Trophoblast cell (in vitro differentiated cells and primary cell): ENCODE data around the gene PADI1.

ENCODE experiments used
- DNase-seq, 2 donors: peaks; one replicate each; pipeline ENCODE4 v3.0.0-alpha.2; 2016
- H2AFZ ChIP-seq: 2 replicates; pipeline ENCODE4 v1.6.1; 2013; ENCODE audit warnings: low read length, moderate library complexity, mild to moderate bottlenecking; ENCODE audit not compliant: insufficient read depth, poor library complexity
- H2AK5ac ChIP-seq: 2 replicates; pipeline ENCODE4 v1.6.1; 2013; ENCODE audit warnings: mild to moderate bottlenecking, low read length
- H2BK120ac ChIP-seq: 2 replicates; pipeline ENCODE4 v1.6.1; 2013; ENCODE audit warnings: low read length, mild to moderate bottlenecking, moderate library complexity; ENCODE audit not compliant: insufficient read depth, poor library complexity
- H2BK12ac ChIP-seq: 2 replicates; pipeline ENCODE4 v1.6.1; 2013; ENCODE audit warnings: mild to moderate bottlenecking, low read length, moderate library complexity
- H2BK5ac ChIP-seq: 2 replicates; pipeline ENCODE4 v1.6.1; 2013; ENCODE audit warnings: low read length, low read depth, moderate library complexity, mild to moderate bottlenecking; ENCODE audit not compliant: poor library complexity
- H3K14ac ChIP-seq: 2 replicates; pipeline ENCODE4 v1.6.1; 2013; ENCODE audit warnings: mild to moderate bottlenecking, low read length
- H3K18ac ChIP-seq: 2 replicates; pipeline ENCODE4 v1.6.1; 2013; ENCODE audit warnings: mild to moderate bottlenecking, low read length
- H3K23ac ChIP-seq: 2 replicates; pipeline ENCODE4 v1.6.1; 2013; ENCODE audit warnings: low read length
- H3K27ac ChIP-seq: 2 replicates; pipeline ENCODE4 v1.5.1; 2013; ENCODE audit warnings: low read depth, mild to moderate bottlenecking, inconsistent platforms, low read length, moderate library complexity
- H3K27me3 ChIP-seq: 2 replicates; pipeline ENCODE4 v1.6.1; 2013; ENCODE audit warnings: inconsistent platforms, mild to moderate bottlenecking, low read length, moderate library complexity; ENCODE audit not compliant: insufficient read depth
- H3K36me3 ChIP-seq, 2 experiments: 1 replicate in 1 of 2; 2 replicates in 1 of 2; pipeline ENCODE4 v1.6.1; 2013; ENCODE audit warnings: low read length in 2 of 2, mild to moderate bottlenecking in 2 of 2, moderate library complexity in 1 of 2; ENCODE audit not compliant: insufficient read depth in 2 of 2, control insufficient read depth in 1 of 2
- H3K4ac ChIP-seq: 2 replicates; pipeline ENCODE4 v1.6.1; 2013; ENCODE audit warnings: low read depth, mild to moderate bottlenecking, low read length, moderate library complexity
- H3K4me1 ChIP-seq, 2 experiments: 1 replicate in 1 of 2; 2 replicates in 1 of 2; pipeline ENCODE4 v1.6.1; 2013; ENCODE audit warnings: low read length in 2 of 2, mild to moderate bottlenecking in 2 of 2, moderate library complexity in 1 of 2; ENCODE audit not compliant: insufficient read depth in 2 of 2, control insufficient read depth in 1 of 2
- H3K4me2 ChIP-seq: 2 replicates; pipeline ENCODE4 v1.6.1; 2013; ENCODE audit warnings: inconsistent platforms, mild to moderate bottlenecking, low read length, moderate library complexity
- H3K4me3 ChIP-seq: 2 replicates; pipeline ENCODE4 v1.5.1; 2013; ENCODE audit warnings: mild to moderate bottlenecking, low read depth, low read length, inconsistent platforms
- H3K79me1 ChIP-seq: one replicate; pipeline ENCODE4 v1.6.1; 2013; ENCODE audit warnings: low read length
- H3K79me2 ChIP-seq: 2 replicates; pipeline ENCODE4 v1.6.1; 2013; ENCODE audit warnings: low read length, mild to moderate bottlenecking; ENCODE audit not compliant: control insufficient read depth, insufficient read depth, poor library complexity
- H3K9ac ChIP-seq: 2 replicates; pipeline ENCODE4 v1.6.1; 2013; ENCODE audit warnings: mild to moderate bottlenecking, low read length
- H3K9me3 ChIP-seq: 2 replicates; pipeline ENCODE4 v1.6.1; 2013; ENCODE audit warnings: low read depth, mild to moderate bottlenecking, control low read depth, inconsistent platforms, low read length; ENCODE audit not compliant: insufficient read depth
- H4K12ac ChIP-seq: 2 replicates; pipeline ENCODE4 v1.6.1; 2013; ENCODE audit warnings: low read depth, mild to moderate bottlenecking, low read length, moderate library complexity
- H4K8ac ChIP-seq: 2 replicates; pipeline ENCODE4 v1.6.1; 2013; ENCODE audit warnings: low read depth, mild to moderate bottlenecking, low read length, moderate library complexity
- H4K91ac ChIP-seq: one replicate; pipeline ENCODE4 v1.6.1; 2013; ENCODE audit warnings: low read depth, mild to moderate bottlenecking, low read length, moderate library complexity
- WGBS: extraction: QIAGEN DNeasy Blood & Tissue Kit; methylation state at CpG from one replicate; pipeline ENCODE4 v1.1.7; 2013; ENCODE audit warnings: missing lambda C conversion rate; ENCODE audit not compliant: insufficient read length, insufficient coverage; ENCODE audit errors: extremely low coverage; 5-methylcytosine and 5-hydroxymethylcytosine counted together

Gene PADI1

DNA sequence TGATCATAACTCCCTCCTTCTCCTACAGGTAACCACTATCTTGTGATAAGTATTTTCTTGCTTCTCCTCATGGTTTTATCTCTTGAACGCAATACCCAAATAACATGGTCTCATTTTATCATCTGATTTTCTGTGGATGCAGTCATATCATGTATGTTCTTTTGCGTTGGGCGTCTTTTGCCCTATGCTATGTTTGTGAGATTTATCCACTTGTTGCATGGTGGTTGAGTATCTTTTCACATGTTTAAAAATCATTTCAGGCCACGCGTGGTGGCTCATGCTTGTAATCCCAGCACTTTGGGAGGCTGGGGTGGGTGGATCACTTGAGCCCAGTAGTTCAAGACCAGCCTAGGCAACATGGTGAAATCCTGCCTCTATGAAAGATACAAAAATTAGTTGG is 59.5 kb downstream of the PADI1 start:
- Histone ChIP-seq H2BK5ac (no peak overlapping the region), H3K9ac (no peak overlapping the region), H2BK12ac (no peak overlapping the region), H3K36me3 (no peaks in the 10 kb centered on the region), H3K18ac (no peak overlapping the region), H3K9me3 (no peaks in the 10 kb centered on the region), H3K23ac (no peak overlapping the region), H3K4me1 (peaks cover 0 to 4% of the 10 kb centered on the region in 2 experiments), H2AK5ac (no peak overlapping the region), H3K4me3 (no peak overlapping the region), H4K8ac (no peak overlapping the region), H4K12ac (no peak overlapping the region), H2AFZ (no peak overlapping the region), H4K91ac (no peak overlapping the region), H2BK120ac (no peak overlapping the region), H3K79me2 (no peaks in the 10 kb centered on the region), H3K27ac (no peak overlapping the region), H3K14ac (no peak overlapping the region), H3K4me2 (no peak overlapping the region), H3K79me1 (no peaks in the 10 kb centered on the region), H3K27me3 (no peaks in the 10 kb centered on the region), H3K4ac (no peak overlapping the region)
- no peak for DNase-seq
- WGBS: no CpG with 5 or more reads among the region's 5 CpGs

DNA sequence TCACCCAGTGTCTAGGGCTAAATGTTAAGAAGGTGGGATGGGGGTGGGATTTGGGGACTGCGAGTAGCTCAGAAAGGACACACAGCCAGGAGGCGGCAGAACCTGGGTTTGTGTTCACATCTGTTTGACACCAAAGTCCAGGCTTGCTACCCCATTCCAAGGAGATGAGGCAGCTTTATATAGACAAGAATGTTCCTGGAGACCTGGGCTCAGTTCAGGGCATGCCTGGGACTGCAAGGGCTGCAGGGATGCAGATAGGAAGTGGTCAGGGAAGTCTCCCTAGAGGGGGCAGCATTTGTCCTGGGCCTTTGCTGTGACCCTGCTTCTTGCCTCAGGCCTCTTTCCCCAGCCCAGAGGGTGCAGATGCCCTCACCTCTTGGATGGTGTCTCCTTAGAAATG is 60.2 kb downstream of the PADI1 start:
- Histone ChIP-seq H3K14ac (no peak overlapping the region), H3K18ac (no peak overlapping the region), H2BK5ac (no peak overlapping the region), H4K12ac (no peak overlapping the region), H3K79me1 (no peaks in the 10 kb centered on the region), H3K9me3 (no peaks in the 10 kb centered on the region), H2AFZ (no peak overlapping the region), H4K91ac (no peak overlapping the region), H3K27me3 (no peaks in the 10 kb centered on the region), H3K4me1 (peaks cover 0 to 4% of the 10 kb centered on the region in 2 experiments), H2BK12ac (no peak overlapping the region), H3K4me3 (no peak overlapping the region), H3K4me2 (no peak overlapping the region), H3K9ac (no peak overlapping the region), H2AK5ac (no peak overlapping the region), H3K79me2 (no peaks in the 10 kb centered on the region), H3K4ac (no peak overlapping the region), H3K36me3 (no peaks in the 10 kb centered on the region), H3K27ac (no peak overlapping the region), H2BK120ac (no peak overlapping the region), H4K8ac (no peak overlapping the region), H3K23ac (no peak overlapping the region)
- WGBS: no CpG with 5 or more reads among the region's 2 CpGs
- no peak for DNase-seq

GRCh38 chr1:17265950-17266349 is 61.0 kb downstream of the PADI1 start:
- Histone ChIP-seq H3K9me3 (no peaks in the 10 kb centered on the region), H2BK12ac (no peak overlapping the region), H3K9ac (no peak overlapping the region), H2AFZ (no peak overlapping the region), H4K91ac (no peak overlapping the region), H3K23ac (no peak overlapping the region), H2AK5ac (no peak overlapping the region), H3K79me2 (no peaks in the 10 kb centered on the region), H3K4me1 (peaks cover 0 to 4% of the 10 kb centered on the region in 2 experiments), H2BK120ac (no peak overlapping the region), H2BK5ac (no peak overlapping the region), H3K79me1 (no peaks in the 10 kb centered on the region), H3K27me3 (no peaks in the 10 kb centered on the region), H3K4me3 (no peak overlapping the region), H3K36me3 (no peaks in the 10 kb centered on the region), H3K27ac (no peak overlapping the region), H3K4me2 (no peak overlapping the region), H3K4ac (no peak overlapping the region), H3K14ac (no peak overlapping the region), H4K8ac (no peak overlapping the region), H4K12ac (no peak overlapping the region), H3K18ac (no peak overlapping the region)
- no CpG with 5 or more reads among the region's 4 CpGs for WGBS
- no peak for DNase-seq

- Histone ChIP-seq H2AFZ (no peak overlapping the region), H3K4me2 (no peak overlapping the region), H3K23ac (no peak overlapping the region), H3K14ac (no peak overlapping the region), H3K27me3 (no peaks in the 10 kb centered on the region), H3K9me3 (no peaks in the 10 kb centered on the region), H2BK120ac (no peak overlapping the region), H4K8ac (no peak overlapping the region), H3K9ac (no peak overlapping the region), H3K4ac (no peak overlapping the region), H3K4me1 (no peaks in the 10 kb centered on the region), H3K79me2 (no peaks in the 10 kb centered on the region), H3K36me3 (no peaks in the 10 kb centered on the region), H4K12ac (no peak overlapping the region), H4K91ac (no peak overlapping the region), H2BK12ac (no peak overlapping the region), H3K18ac (no peak overlapping the region), H3K4me3 (no peak overlapping the region), H3K79me1 (no peaks in the 10 kb centered on the region), H2BK5ac (no peak overlapping the region), H2AK5ac (no peak overlapping the region), H3K27ac (no peak overlapping the region)
- no CpG with 5 or more reads among the region's 23 CpGs for WGBS
- no peak for DNase-seq
Observed at GRCh38 chr1:17270891-17271765, 66.2 kb downstream of the PADI1 start.
